AG09319 (cell line): Measurements from ENCODE around the gene SBF1.

ENCODE experiments used
- DNase-seq: peaks from one replicate; pipeline ENCODE4 v3.0.0-alpha.2; 2010; ENCODE audit warnings: low read depth; ENCODE audit errors: extremely low read depth
- CTCF ChIP-seq: IDR thresholded peaks from 2 replicates; pipeline ENCODE4 v1.5.1; 2011; ENCODE audit warnings: low read depth, mild to moderate bottlenecking, inconsistent platforms, low read length, moderate library complexity

Gene SBF1

DNA sequence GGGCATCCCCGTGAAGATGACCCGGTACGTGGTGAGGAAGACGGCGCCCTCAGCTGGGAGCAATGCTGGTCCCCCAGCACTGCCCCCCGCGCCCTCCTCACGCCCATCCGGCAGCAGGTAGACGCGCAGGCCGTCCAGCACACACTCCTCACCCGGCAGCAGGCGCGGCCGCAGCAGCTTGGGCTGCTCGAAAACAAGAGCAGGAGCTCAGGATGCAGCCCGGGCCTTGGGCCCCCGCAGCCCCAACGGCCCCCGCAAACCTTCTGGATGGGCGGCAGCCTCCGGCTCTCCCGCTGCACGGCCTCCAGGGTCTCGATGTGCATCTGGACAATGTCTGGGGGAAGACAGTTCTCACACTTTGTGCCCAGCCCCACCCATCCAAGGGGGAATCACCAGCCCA lies 13.3 kb downstream of the SBF1 start:
- no peak for DNase-seq
- no peak for TF ChIP-seq CTCF

GRCh38 chr22:50460938-50461337 lies 13.9 kb downstream of the SBF1 start:
- no peak for DNase-seq
- TF ChIP-seq CTCF: no peak

DNA sequence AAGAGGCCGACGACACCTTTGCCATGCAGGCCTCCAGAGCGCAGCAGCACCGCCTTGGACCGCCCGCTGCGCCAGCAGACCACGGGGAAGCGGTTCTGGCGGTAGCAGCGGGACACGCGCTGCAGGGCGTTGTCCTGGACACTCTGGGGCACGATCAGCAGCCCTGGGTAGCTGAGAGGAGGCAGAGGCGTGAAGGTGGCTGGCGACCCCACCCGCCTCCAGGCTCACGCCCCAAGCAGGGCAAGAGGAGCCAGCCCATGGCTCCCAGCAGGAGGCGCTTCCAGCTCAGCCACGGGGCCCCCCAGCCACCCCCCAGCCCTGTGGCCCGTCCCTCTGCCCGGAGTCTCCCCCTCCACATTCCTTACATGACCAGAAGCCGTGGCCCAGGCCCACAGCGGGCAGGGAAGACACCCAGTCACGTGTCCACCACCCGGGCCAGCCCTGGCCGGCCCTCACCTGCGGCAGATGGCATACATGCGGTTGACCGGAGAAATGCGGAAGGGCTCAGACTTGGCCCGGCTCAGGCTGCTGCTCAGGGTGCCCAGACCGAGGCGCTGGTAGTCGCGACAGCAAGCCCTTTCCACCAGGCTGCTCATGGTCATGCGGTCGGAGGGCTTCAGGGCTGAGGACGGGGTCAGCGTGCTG lies 15.2 kb downstream of the SBF1 start:
- no peak for DNase-seq
- no peak for TF ChIP-seq CTCF

DNA sequence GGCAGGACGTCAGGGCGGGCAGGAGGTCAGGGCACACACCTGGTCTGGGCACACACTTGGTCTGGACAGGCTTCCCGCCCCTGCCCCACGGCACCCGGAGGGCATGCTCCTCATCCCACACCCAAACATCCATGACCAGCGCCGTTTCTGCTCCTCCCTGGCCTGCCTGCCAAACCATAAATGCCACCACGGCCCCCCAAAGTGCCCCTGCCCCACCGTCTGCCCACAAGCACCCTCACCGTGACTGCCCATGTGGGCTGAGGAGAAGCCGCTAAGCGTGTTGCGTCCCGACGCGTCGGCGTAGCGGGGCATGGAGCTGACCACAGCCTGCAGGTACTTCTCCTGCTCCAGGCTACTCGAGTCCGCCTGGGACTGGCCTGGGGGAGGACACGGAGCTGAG lies 15.8 kb downstream of the SBF1 start:
- TF ChIP-seq CTCF: no peak

DNA sequence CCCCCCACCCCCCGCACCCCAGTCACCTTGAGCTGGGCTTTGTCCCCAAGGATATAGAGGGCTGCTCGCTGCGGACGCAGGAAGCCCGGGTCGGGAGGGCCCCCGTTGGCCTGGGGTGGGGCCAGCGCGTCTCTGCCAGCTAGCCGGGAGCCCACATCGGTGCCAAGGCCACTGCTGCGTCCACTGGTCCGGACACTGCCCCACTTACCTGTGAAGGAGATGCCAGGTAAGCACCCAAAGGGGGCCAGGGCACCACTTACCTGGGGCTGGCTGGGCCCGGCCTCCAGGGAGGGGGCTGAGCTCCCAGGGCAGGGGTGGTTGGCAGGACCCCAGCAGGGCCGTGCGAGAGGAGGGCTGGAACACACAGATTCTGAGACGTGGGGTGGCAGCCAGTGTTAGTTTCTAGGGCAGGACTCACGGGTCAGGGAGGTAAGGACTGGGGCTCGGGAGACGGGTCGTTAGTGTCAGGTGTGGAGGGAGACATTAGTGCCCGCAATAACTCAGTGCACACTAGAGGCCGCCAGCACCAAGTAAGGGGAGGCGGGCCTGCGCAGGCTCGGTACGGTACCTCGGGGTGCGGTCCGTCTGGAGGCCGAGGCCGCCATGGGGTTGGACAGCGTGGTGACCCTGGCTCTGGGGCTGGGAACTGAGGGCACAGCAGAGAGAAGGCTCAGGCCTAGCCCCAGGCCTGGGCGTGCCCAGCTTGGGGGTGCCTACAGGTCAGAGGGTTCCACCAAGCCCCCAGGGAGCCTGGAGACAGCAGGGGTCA lies 18.2 kb downstream of the SBF1 start:
- DNase-seq: no peak
- TF ChIP-seq CTCF: no peak; the same call in 1 of the 2 replicates

More for the DNA sequence above, 15.8 kb downstream of the SBF1 start:
- DNase-seq: no peak

- no peak for TF ChIP-seq CTCF
- no peak for DNase-seq
Measured at GRCh38 chr22:50456026-50456425, 18.8 kb downstream of the SBF1 start.

DNA sequence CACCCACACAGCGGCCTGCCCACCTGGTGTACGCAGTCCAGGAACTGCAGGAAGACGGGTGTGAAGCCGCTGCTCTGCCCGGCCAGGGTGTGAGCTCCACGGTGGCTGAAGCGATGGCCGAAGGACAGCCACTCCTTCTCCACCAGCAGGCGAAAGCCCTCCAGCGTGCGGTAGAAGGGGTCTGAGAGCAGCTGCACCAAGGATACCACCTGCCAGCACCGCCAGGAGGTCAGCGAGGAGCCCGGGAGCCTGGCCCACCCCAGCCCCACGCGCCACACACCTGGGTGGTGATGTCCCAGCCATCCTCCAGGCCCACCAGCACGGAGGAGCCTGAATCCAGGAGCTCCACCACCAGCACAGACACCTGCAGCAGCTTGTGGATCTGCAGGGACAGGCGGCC lies 19.6 kb downstream of the SBF1 start:
- DNase-seq: no peak
- no peak for TF ChIP-seq CTCF
